ENCODE results near the gene USH1C.

Gene USH1C

DNA sequence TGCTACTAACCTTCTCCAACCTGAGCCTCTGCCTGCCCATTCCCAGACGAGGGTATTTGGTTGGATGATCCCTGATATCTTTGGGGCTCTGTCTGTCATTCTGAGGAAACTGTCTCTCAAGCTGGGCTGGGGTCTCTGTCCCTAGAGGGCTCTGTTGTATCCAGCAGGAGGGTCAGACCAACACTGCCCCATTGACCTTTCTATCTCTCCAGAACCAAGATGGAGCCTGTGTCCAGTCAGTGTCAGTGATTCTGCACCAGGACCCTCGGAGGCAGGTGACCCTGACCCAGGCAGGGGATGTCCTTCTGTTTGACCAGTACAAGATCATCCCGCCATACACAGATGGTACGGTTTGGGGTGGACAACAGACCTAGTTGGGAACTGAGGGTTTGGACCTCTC, 24.7 kb upstream of the USH1C start:
- no peak for DNase-seq

DNA sequence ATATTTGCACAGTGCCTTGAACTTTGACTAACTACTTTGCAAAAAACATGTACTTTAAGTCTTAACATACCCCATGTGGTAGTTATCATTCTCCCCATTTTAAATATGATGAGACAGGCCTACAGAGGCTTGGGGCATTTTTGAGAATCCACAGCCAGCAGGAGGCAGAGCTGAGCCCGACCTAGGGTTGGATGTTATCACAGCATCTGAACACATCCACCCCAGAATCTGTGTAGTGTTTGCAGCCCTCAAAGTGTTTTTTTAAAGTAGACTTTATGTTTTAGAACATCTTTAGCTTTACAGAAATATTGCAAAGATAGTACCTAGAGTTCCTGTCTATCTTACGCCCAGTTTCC, 20.4 kb upstream of the USH1C start:
- DNase-seq = no peak

DNA sequence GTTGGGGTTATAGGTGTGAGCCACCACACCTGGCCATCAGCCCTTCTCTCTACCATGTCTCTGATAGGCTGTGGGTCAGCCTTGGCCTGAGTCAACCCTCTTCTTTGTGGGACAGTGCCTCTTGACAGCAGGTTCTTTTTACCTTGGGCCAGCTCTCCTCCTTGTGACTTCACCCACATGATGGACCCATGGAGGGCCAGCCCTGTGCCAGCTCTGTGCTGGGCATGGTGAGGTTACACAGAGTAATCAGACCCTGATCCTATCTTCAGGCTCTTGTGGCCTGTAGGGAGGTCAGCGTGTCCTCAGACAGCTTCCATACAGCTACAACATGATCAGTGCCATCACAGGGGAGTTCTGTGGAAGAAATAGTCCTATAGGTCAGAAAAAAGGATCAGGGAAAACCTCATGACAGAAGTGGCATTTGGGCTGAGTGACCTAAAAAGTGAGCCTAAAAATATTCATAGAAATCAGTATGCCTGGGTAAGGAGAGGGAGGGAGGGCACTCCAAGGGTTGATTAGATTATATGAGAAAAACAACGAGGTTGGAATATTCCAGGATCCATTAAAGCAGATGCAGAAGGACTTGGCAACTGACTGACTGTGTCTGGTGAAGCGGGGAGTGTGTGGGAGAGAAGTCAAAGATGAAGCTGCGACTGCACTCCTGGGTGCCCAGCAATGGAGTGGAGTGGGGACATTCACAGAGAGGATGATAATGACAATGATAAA, 19.9 kb upstream of the USH1C start:
- DNase-seq = no peak

DNA sequence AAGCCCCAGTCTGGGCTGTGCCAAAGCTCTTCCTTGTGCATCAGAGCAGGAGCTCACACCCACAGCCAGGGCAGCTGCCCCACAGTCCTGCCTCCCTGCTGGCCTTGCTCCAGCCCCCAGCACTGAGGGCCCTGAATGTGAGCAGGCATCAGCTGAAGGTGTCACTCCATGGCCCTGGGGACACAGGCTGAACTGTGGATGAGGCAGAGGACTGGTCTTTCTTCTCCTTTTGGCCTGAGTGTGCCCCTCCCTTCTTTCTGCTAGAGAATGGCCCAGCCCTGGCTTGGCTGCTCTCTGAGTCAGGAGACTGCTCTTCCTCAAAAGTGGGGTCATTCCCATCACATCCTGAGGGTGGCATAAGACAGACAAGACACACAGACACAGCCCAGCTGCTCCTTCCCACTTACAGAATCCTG, 19.0 kb upstream of the USH1C start:
- DNase-seq = peak; percentile 42

DNA sequence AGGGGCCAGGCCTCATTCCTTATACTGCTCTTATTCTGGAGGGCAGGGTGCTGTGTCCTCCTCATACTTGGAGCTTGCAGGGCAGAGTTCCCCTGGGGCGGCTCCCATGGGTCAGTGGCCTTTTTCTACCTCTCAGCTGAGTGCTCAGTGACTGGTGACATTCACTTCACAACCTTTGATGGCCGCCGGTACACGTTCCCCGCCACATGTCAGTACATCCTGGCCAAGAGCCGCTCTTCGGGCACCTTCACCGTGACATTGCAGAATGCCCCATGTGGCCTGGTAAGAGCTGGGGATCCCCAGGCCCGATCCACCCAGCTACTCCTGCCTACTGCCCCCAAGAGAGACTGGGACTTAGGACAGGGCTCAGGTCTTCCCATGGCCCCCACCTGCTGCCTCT, 17.3 kb upstream of the USH1C start:
- DNase-seq = no peak

DNA sequence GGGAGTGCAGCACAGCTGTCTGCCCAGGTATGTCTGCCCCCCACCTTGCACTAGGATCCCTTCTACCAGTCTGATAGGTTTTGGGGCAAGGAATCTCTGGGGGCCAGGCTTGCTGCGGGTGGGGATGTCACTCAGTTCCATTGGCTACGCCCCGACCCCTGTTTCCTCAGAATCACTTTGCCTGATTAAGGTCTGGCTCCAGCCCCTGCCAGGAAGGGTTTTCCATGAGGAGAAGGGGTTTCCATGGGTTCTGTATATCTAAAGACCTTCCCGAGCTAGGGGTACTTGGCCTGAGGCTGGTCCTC, 16.8 kb upstream of the USH1C start:
- no peak for DNase-seq

DNA sequence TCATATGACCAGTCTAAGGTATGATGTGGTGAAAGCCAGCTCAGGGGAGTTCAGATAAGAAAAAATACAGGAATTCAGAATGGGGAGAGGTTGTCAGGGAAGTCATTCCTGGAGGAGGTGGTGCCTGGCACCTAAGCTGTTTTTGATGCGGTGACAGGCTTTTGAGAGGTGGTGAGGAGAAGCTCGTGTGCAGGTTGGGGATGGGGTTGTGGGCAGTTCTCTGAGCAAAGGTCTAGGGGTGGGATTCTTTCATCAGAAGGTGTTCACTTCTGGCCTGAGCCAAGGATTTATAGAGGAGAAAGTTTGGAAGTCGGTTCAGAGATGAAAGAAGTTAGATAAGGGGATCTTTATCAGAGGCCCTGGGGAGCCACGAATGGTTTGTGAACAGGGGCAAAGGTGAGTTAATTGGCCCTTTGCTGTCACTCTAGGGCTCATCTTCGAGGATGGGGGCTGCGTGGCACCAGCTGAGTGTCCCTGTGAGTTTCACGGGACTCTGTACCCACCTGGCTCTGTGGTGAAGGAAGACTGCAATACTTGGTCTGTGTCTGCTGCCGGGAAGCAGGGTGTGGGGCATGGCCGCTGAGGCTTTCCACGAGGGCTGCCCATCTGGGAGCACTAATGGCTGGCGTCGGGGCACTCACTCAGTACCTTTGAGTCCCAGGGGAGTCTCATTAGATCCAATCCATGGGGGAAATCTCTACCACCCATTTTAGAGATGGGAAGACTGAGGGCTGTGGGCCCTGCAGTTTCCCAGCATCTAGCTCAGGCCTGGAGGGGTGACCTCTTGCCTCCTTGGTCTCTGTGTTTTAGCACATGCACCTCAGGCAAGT, 16.3 kb upstream of the USH1C start:
- DNase-seq = no peak

DNA sequence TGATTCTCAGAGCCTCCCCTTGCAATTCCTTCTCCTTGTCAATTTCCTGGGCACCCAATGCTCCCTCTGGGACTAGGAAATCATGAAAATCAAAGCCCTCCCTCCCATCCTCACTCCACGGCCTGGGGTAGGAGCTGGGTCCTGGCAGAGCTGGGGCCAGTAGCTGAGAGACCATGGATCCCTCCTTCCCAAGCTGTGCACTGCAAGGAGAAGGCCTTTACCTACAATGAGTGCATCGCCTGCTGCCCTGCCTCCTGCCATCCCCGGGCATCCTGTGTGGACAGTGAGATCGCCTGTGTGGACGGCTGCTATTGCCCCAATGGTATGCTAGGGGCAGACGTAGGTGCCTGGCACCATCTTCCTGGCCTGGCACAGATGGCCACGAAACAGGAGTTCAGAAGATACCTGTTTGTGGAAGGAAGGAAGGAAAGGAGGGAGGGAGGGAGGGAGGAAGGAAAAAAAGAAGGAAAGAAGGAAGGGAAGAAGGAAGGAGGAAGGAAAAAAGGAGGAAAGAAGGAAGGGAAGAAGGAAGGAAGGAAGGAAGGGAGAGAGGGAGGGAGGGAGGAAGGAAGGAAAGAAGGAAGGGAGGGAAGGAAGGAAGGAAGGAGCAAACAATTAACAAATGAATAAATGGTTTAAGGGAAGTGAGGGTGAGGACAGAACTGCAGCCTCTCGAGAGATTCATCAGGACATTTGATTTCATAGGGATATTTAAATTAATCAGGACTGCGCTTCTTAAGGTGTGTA, 15.3 kb upstream of the USH1C start:
- DNase-seq = no peak

DNA sequence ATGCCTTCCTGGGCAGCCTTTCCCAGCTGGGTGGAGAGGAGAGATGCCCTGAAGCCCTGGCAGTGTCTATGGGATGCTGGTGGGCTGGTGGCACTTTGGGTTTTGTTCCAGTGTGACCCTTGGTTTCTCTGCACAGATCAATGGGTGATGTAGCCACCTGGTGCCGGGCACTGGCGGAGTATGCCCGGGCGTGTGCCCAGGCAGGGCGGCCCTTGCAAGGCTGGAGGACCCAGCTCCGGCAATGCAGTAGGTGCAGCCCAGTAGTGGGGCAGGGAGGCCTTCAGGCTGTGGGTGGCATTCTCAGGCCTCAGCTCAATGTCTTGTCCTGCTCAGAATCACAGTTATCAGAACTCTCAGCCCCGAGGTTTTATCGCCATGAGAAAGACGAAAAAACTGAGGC, 14.7 kb upstream of the USH1C start:
- DNase-seq = no peak

DNA sequence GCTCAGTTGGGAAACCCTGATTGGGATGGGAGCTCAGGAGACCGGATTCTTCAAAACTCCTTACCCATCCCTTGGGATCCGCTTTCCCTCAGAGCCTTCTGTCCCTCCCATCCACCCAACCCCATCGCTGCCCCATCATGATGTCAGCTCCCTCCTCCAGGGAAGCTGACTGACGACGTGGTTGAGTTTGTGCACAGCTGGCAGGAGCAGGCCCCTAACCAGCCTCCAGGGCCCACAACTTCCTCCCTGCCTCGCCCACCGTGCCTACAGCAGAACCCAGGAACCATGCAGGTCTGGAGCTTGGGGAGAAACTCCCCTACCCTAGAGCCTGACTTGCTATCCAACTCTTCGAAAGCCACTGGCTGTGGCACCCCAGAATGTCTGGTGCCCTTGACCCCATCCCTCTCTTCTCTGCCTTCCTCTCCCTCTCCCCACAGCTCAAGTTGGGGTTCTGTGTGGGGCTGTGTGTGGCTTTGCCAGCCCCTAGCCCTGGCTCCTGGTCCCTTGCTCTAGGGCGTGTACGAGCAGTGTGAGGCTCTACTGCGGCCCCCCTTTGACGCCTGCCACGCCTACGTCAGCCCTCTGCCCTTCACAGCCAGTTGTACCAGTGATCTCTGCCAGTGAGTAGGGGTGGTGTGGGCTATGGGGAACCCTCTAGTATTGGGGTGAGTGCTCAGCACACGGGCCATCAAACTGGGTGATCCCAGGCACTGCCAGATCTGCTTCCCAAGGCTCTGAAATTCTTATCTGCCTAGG, 14.0 kb upstream of the USH1C start:
- no peak for DNase-seq

DNA sequence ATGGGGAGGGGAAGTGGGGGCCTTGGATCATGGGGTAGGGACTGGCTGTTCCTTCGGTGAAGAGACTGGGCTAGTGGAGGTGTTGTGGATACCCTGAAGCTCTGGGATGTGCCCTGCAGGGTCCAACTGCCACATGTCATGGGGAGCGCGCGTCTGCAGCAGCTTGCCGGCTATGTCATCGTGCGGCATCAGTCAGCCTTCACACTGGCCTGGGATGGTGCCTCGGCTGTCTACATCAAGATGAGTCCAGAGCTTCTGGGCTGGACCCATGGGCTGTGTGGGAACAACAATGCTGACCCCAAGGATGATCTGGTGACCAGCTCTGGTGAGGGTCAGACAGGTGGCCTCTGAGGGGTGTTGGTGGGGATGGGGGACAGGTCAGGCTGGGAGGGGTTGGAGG, 12.8 kb upstream of the USH1C start:
- DNase-seq = no peak

DNA sequence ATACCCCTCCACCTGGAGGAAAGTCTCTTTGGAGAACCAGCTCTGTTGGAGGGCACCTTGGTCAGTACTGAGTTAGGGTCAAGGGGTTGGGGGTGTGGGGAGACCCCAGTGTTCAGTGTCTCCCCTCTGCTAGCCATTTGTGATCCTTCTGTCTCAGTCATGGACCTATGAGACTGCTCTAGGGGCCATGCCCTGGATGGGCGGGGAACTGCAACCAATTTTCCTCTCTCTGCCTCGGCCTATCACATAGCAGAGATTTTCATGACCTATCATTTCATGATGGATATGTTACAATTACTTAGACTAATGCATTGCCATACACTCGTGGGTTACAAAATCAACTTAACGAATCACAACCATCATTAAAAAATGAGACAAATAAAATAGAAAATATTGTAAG, 10.3 kb upstream of the USH1C start:
- no peak for DNase-seq

DNA sequence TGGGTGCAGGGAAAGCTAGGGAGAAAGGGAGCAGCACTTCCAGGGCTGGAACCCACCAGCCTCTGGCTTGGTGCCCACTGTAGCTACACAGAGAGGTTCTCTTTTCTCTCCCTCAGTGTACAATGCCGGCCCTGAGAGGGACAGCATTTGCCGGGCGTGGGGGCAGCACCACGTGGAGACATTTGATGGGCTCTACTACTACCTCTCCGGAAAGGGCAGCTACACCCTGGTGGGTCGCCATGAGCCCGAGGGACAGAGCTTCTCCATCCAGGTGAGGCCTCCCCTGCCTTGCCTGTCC, 9.0 kb upstream of the USH1C start:
- no peak for DNase-seq

DNA sequence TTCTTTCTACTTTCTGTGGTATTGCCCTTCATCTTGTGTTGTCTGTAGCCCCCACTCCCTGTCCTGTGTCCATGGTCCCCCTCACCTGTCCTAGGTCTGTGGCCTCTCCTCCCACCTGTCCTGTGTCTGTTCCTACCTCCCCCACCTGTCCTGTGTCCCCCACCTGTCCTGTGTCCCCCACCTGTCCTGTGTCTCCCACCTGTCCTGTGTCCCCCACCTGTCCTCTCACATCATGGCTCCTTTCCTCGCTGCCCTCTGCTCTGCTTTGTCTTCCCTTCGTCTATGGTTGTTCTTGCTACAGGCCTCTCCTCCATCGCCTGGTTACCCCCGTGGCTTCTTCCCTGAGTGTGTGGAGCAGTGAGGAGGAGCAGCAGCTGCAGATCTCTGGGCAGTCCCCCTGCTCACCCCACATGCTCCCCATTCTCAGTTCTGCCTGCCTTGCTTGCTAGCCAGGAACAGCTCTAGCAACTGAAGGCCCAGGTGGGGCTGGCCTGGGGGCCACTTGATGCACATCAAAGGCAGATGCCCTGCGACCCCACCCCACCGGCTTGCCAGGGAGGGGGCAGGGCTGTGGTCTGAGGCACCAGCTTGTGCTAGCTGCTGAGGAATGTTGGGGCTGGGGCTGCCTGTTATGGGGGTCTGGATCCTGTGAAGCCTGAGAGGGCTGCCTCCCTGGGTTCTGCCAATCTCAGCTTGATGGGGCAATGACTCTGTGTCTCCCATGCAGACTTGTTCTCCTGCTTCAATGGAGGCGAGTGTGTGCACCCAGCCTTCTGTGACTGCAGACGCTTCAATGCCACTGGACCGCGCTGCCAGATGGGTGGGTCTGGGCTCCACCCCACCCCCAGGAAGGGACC, 8.4 kb upstream of the USH1C start:
- no peak for DNase-seq

DNA sequence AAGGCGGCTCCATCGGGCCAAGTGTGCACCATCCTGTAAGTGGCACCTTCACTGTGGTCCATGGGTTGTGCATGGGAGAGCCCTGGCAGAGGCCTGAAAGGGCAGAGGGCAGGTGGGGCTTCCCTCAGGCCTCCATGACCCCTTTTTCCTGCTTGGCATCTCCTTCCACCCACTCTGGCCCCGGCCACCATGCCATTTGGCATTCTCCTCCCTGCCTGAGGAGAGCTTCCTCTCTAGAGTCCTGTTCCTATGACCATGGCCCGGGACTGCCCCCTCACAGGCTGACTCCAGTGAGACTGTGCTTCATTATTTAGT, 7.8 kb upstream of the USH1C start:
- no peak for DNase-seq

DNA sequence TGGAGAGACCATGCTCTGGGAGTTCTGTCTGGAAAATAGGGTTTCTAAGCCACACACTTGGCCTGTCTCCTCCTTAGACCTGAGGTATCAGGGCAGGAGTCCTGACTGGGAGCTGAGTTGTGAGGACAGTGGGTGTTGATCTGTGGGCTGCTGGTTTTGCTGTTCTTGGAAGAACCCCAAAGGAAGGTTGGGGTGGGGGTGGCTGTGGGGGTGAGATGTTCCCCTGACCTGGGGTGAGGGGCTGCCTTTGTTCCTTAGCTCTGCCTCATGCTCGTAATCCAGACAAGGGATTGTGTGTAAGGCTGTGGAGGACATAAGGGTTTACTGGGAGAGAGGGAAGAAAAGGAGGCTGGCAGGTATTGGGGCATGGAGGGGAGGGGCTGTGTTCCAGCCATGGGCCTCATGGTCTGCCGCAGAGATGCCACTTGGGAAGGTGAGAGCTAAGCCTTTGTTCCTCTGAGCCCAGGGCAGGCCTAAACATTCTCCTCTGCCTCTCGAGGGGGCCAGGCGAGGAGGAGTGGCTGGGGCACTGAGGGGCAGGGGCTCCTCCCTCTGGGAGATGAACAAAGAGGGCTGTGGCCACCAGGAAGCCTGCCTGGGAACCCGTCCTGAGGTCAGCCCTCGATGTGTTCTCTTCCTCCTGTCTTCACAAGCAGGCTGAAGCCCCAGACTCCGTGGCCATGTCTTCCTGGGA, 7.3 kb upstream of the USH1C start:
- DNase-seq = no peak

DNA sequence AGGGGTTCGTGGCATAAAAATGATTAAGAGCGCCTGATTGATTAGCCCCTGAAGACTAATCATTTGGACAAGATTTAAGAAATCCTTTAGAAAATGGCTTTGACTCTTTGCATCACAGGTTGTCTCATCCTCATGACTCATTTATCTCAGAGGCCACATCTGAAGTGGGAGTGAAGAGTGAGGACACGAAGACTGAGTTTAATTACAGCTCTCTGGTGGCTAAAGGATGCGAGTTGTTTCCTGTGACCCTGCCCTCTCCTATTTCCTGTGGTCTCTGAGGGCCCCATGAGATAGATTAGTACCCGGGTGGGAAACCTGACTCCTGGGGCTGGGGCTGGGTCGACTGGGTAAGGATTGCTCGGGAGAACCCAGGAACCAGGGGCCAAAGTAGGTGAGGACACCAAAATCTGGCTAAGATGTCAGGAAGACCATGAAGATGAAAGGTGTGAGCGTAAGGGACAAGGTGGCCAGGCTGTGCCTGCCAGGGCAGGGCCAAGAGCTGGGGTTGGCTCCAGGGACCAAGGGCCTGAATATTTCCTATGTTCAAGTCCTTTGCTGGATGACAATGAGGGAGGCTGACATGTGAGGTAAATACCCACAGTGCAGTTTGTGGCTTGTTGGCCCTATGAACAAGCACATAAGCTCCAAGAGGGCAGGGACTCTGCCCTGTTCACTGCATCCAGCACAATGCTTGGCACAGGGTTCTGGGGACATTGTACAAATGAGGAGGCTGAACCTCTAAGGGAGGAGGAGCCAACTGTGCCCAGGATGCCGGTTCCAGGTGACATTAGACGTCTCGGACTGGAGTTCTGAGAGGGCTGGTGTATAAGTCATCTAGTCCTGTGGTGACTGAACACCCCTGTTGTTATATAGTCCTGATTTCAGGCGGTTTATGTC, 6.5 kb upstream of the USH1C start:
- DNase-seq = no peak

DNA sequence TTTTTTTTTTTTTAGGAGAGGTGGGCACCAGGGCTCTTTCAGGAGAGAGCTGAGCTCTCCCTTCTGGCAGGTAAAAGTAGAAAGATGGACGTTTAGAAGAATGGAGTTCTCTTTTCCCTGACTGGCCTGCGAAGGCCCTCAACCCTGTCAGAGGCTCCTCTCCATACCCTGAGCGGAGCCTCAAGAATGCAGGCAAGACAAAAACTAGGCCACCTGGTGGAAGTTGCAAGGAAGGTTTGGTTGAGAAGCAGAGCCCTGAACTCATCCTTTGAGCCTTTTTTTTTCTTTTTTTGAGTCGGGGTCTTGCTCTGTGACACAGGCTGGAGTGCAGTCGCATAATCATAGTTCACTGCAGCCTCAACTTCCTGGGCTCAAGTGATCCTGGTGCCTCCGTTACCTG, 4.2 kb upstream of the USH1C start:
- DNase-seq = no peak

DNA sequence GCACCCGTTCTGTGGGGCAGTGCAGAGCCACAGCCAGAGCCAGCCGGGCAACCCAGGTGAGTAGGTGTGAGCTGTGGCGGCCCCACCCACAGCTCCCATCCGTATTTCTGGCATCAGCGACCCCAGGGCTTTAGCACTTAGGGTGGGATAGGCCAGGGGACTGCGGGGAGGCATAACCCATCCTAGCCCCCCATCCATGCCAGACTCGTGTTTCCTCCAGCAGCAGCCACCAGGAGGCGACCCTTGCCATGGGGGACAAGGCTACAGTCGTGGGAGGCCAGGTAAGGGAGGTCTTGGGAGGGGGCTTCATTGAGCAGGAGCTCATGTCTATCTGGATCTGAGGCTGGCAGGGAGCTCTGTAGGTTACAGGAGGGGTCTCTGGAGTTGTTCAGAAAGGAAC, 3.7 kb upstream of the USH1C start:
- DNase-seq = no peak

DNA sequence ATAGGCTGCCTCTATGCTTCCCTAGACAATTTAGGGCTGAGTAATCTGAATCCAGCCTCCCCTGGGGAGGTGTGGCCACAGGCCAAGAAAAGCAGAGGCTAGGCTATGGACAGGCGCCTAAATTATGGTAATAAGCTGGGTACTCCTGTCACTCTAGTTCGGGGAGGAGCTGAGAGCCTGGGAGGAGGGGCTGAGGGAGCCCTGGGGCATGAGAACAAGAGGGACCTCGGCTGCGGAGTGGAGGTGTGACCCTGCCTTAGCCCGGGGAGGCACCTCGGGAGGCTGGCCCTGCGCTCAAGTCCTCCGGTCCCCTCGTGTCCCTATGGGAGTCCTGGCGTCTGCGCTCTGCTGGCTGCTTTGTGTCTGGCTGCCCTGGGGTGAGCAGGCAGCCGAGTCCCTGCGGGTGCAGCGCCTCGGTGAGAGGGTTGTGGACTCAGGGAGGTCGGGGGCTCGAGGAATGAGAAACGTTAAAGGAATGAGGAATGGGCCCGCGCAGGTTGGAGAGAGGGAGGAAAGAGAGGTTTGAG, 2.9 kb upstream of the USH1C start, which contains the start of gene OTOG:
TSS of gene OTOG (plus strand) at position 209 of the 527 bp plus-strand sequence. CDS start at position 323, 114 bp downstream.
- DNase-seq = no peak

DNA sequence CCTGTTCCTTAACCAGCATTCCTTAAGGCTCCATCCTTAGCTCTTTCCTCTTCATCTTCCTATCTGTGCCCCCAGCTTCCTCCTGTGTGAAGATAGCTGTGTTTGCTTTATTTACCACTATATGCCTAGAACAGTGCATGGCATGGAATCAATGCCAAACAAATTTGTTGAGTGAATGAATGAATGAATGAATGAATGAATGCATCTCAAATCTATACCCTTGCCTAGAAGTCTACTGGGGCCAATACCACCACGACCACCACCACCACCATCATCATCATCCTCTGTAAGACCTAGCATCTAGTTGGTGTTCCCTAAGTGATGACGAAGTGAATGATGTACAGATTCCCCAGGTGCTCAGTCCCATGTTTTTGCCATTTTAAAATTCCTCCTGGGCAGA, 2.0 kb upstream of the USH1C start:
- DNase-seq = no peak

Data from activated CD8-positive, alpha-beta memory T cell treated with anti-CD3 and anti-CD28 coated beads, Interleukin-2, amount 50 U/mL, for 48 hours (primary cell).